Activated CD8-positive, alpha-beta T cell treated with anti-CD3 and anti-CD28 coated beads for 36 hours (primary cell): ENCODE data around the gene SMAD4. TPM values are rescaled to one million over a fixed set of nuclear protein-coding genes. Genes with fewer than 3 reads are reported as not detected.
"Not testable (repeated sequence)": the region's sequence is repeated elsewhere in the genome, so short reads cannot be mapped to it uniquely, and the experiment has no call there.

Experiments used
- ATAC-seq: fragments of 200-7000 bp; cut with Tn5 transposase; one replicate; pipeline ENCODE4 v1.10.0; 2021; ENCODE audit warnings: mild to moderate bottlenecking, moderate library complexity
- CTCF ChIA-PET: fragments of 350-600 bp; sonication (Branson Sonifier 250); formaldehyde crosslinking; loops from one replicate; lab custom pipeline; 2021; ENCODE audit warnings: antibody characterized with exemption; lab: Charles Lee
- POLR2A ChIA-PET: fragments of 350-600 bp; sonication (Branson Sonifier 250); formaldehyde crosslinking; loops from one replicate; lab custom pipeline; 2021; ENCODE audit warnings: antibody characterized with exemption; lab: Charles Lee
- DNase-seq: peaks from one replicate; pipeline ENCODE4 v3.0.0-alpha.2; 2020
- H3K27ac Mint-ChIP-seq: one replicate; pipeline ENCODE4 v1.8.0; 2021; ENCODE audit warnings: mild to moderate bottlenecking, mixed read lengths
- H3K27me3 Mint-ChIP-seq: one replicate; pipeline ENCODE4 v1.8.0; 2021; ENCODE audit warnings: mixed read lengths
- H3K36me3 Mint-ChIP-seq: one replicate; pipeline ENCODE4 v1.8.0; 2021; ENCODE audit warnings: low read depth, mixed read lengths
- H3K4me1 Mint-ChIP-seq: one replicate; pipeline ENCODE4 v1.8.0; 2021; ENCODE audit warnings: low read depth, mixed read lengths
- H3K4me3 Mint-ChIP-seq: one replicate; pipeline ENCODE4 v1.8.0; 2021; ENCODE audit warnings: mild to moderate bottlenecking, moderate library complexity, mixed read lengths
- H3K9me3 Mint-ChIP-seq: one replicate; pipeline ENCODE4 v1.8.0; 2021; ENCODE audit warnings: mixed read lengths
- CTCF ChIP-seq: fragments of 200-600 bp; IDR thresholded peaks from one replicate; pipeline ENCODE4 v1.8.0; 2022; ENCODE audit warnings: antibody characterized with exemption, mild to moderate bottlenecking
- intact Hi-C: fragments of 100-400 bp; cut with micrococcal nuclease; formaldehyde crosslinking; loops from one replicate; pipeline ENCODE4 v1.10.0; 2022
- total RNA-seq, 2 experiments: library from RNA; stranded (reverse); gene quantifications; one replicate each; pipeline ENCODE4 v1.2.3, GENCODE V29; 2021

SMAD4 gene
- total RNA-seq, 2 experiments from 2014 or later = 68.1 to 71.2 TPM

GRCh38 chr18:51110073-51110797 lies 80.2 kb downstream of the SMAD4 start:
- DNase-seq = peak; percentile 75
- no peaks in the 10 kb centered on the region for H3K27me3 Mint-ChIP-seq
- ChIA-PET POLR2A (no interaction called here), CTCF (interaction anchor here (0.7 to 2.1 kb wide), 28 partner anchors 10 to 1178 kb away, joined by 3 to 7 read pairs (median 3); partner anchors contain the start of genes MEX3C and MRO)
- H3K4me1 Mint-ChIP-seq = peaks cover 17% of the 10 kb centered on the region
- H3K27ac Mint-ChIP-seq = no peak overlapping the region
- peak; percentile 86 for ATAC-seq
- H3K4me3 Mint-ChIP-seq = no peak overlapping the region
- intact Hi-C loops = no loop called here
- TF ChIP-seq CTCF = peak; percentile 96
- H3K36me3 Mint-ChIP-seq = no peaks in the 10 kb centered on the region
- H3K9me3 Mint-ChIP-seq = no peaks in the 10 kb centered on the region

GRCh38 chr18:51111633-51112355 lies 81.8 kb downstream of the SMAD4 start:
- CTCF ChIA-PET = interaction anchor here (1.0 to 2.1 kb wide), 4 partner anchors 9 to 1177 kb away, joined by 3 to 7 read pairs (median 5); no protein-coding TSS in a partner anchor
- H3K9me3 Mint-ChIP-seq, DNase-seq, ATAC-seq, H3K27me3 Mint-ChIP-seq, H3K36me3 Mint-ChIP-seq, H3K27ac Mint-ChIP-seq, POLR2A ChIA-PET, H3K4me3 Mint-ChIP-seq, intact Hi-C loops: not testable (repeated sequence)
- peaks cover 17% of the 10 kb centered on the region for H3K4me1 Mint-ChIP-seq

- H3K4me3 Mint-ChIP-seq, CTCF ChIA-PET, ATAC-seq, intact Hi-C loops, H3K9me3 Mint-ChIP-seq, H3K27ac Mint-ChIP-seq, H3K4me1 Mint-ChIP-seq, POLR2A ChIA-PET, H3K36me3 Mint-ChIP-seq, H3K27me3 Mint-ChIP-seq, DNase-seq: not testable (repeated sequence)
These were observed 87.0 kb downstream of the SMAD4 start for GRCh38 chr18:51116996-51117395.

- H3K27ac Mint-ChIP-seq, intact Hi-C loops: not testable (repeated sequence)
These were observed 89.5 kb downstream of the SMAD4 start for GRCh38 chr18:51119561-51119960.

GRCh38 chr18:51119976-51120375 lies 90.0 kb downstream of the SMAD4 start:
- H3K27ac Mint-ChIP-seq, H3K4me1 Mint-ChIP-seq, intact Hi-C loops, H3K36me3 Mint-ChIP-seq, POLR2A ChIA-PET, ATAC-seq, H3K4me3 Mint-ChIP-seq, H3K27me3 Mint-ChIP-seq, H3K9me3 Mint-ChIP-seq, DNase-seq: not testable (repeated sequence)
- CTCF ChIA-PET = interaction anchor here (2.4 kb wide), 1 partner anchor 9 kb away, joined by 7 read pairs; no protein-coding TSS in a partner anchor

More at GRCh38 chr18:51119561-51119960, 89.5 kb downstream of the SMAD4 start:
- POLR2A ChIA-PET, ATAC-seq, H3K27me3 Mint-ChIP-seq, DNase-seq, H3K4me1 Mint-ChIP-seq, H3K4me3 Mint-ChIP-seq, H3K9me3 Mint-ChIP-seq, H3K36me3 Mint-ChIP-seq: not testable (repeated sequence)
- CTCF ChIA-PET = interaction anchor here (2.4 kb wide), 1 partner anchor 9 kb away, joined by 7 read pairs; no protein-coding TSS in a partner anchor

GRCh38 chr18:51120809-51121596 lies 91.0 kb downstream of the SMAD4 start:
- no peaks in the 10 kb centered on the region for H3K4me1 Mint-ChIP-seq
- TF ChIP-seq CTCF = no peak
- H3K27ac Mint-ChIP-seq = no peak overlapping the region
- intact Hi-C loops = no loop called here
- H3K9me3 Mint-ChIP-seq = peaks cover 7% of the 10 kb centered on the region
- POLR2A ChIA-PET = no interaction called here
- ATAC-seq = no peak
- H3K27me3 Mint-ChIP-seq = peaks cover 1% of the 10 kb centered on the region
- DNase-seq = no peak
- CTCF ChIA-PET = interaction anchor here (1.1 to 2.4 kb wide), 2 partner anchors 10 to 13 kb away, joined by 3 to 7 read pairs; no protein-coding TSS in a partner anchor
- H3K4me3 Mint-ChIP-seq = no peak overlapping the region
- H3K36me3 Mint-ChIP-seq = no peaks in the 10 kb centered on the region
